ENCODE results near the gene OSBPL5.

OSBPL5 gene

GRCh38 chr11:3140291-3140603 lies 24.9 kb downstream of the OSBPL5 start:
- H3K27ac ChIP-seq (ENCODE audit: extremely low read depth, low read depth, low read length) = no peak overlapping the region
- H3K4me3 ChIP-seq (ENCODE audit: low read depth, low read length) = no peak overlapping the region
- no peaks in the 10 kb centered on the region for H3K36me3 ChIP-seq (ENCODE audit: control insufficient read depth in 2 of 2, insufficient read depth in 1 of 2, low read length in 2 of 2)
- H3K4me1 ChIP-seq (ENCODE audit: control insufficient read depth, insufficient read depth, low read length) = no peaks in the 10 kb centered on the region
- ChIA-PET POLR2A (no interaction called here), CTCF (no interaction called here)
- no peak for TF ChIP-seq ZNF37A (tag by site-specific recombination; IDR thresholded peaks at IDR 0.05)
- no peak for TF ChIP-seq ZNF544 (tag by site-specific recombination; IDR thresholded peaks at IDR 0.05)
- no peak for TF ChIP-seq MYNN (tag by site-specific recombination; IDR thresholded peaks at IDR 0.05; ENCODE audit: borderline replicate concordance)
- TF ChIP-seq YY1 (tag by site-specific recombination; IDR thresholded peaks at IDR 0.05) = no peak
- no peak for TF ChIP-seq CTCF (tag by site-specific recombination; IDR thresholded peaks at IDR 0.05)
- no peak for TF ChIP-seq ZNF146 (tag by site-specific recombination; IDR thresholded peaks at IDR 0.05)
- TF ChIP-seq ZNF335 (tag by site-specific recombination; conservative IDR thresholded peaks at IDR 0.05) = no peak
- no peak for TF ChIP-seq ZBTB8A (tag by site-specific recombination; IDR thresholded peaks at IDR 0.05)
- TF ChIP-seq ZIC2 (tag by site-specific recombination; IDR thresholded peaks at IDR 0.05) = no peak
- TF ChIP-seq ZNF501 (tag by site-specific recombination; IDR thresholded peaks at IDR 0.05) = no peak
- TF ChIP-seq ZNF560 (tag by site-specific recombination; IDR thresholded peaks at IDR 0.05; ENCODE audit: borderline replicate concordance) = no peak
- TF ChIP-seq ZBTB6 (tag by site-specific recombination; IDR thresholded peaks at IDR 0.05) = no peak
- TF ChIP-seq PRDM1 (tag by site-specific recombination; IDR thresholded peaks at IDR 0.05) = no peak
- TF ChIP-seq ZNF169 (tag by site-specific recombination; IDR thresholded peaks at IDR 0.05) = no peak
- TF ChIP-seq ZFP3 (tag by site-specific recombination; IDR thresholded peaks at IDR 0.05; ENCODE audit: low read depth) = no peak
- H3K9me3 ChIP-seq (ENCODE audit: control insufficient read depth, insufficient read depth, low read depth, low read length) = no peaks in the 10 kb centered on the region

GRCh38 chr11:3139481-3140290 lies 25.4 kb downstream of the OSBPL5 start:
- H3K4me3 ChIP-seq (ENCODE audit: low read depth, low read length) = no peak overlapping the region
- no peaks in the 10 kb centered on the region for H3K9me3 ChIP-seq (ENCODE audit: control insufficient read depth, insufficient read depth, low read depth, low read length)
- CTCF ChIA-PET = interaction anchor here (0.7 to 0.8 kb wide), 3 partner anchors 11 to 56 kb away, joined by 3 to 4 read pairs (median 3); no protein-coding TSS in a partner anchor
- no peaks in the 10 kb centered on the region for H3K4me1 ChIP-seq (ENCODE audit: control insufficient read depth, insufficient read depth, low read length)
- H3K36me3 ChIP-seq (ENCODE audit: control insufficient read depth in 2 of 2, insufficient read depth in 1 of 2, low read length in 2 of 2) = no peaks in the 10 kb centered on the region
- peak; percentile 56 for TF ChIP-seq ZIC2 (tag by site-specific recombination; IDR thresholded peaks at IDR 0.05)
- TF ChIP-seq ZNF221 (tag by site-specific recombination; IDR thresholded peaks at IDR 0.05; ENCODE audit: borderline replicate concordance) = no peak
- 0 out of 2 replicates have a peak, but pooled peaks have one; percentile 34 for TF ChIP-seq PRDM10 (tag by site-specific recombination; IDR thresholded peaks at IDR 0.05)
- no peak for TF ChIP-seq ZNF175 (tag by site-specific recombination; IDR thresholded peaks at IDR 0.05)
- TF ChIP-seq ZNF311 (tag by site-specific recombination; IDR thresholded peaks at IDR 0.05; ENCODE audit: borderline replicate concordance) = no peak
- TF ChIP-seq ZNF639 (tag by site-specific recombination; IDR thresholded peaks at IDR 0.05) = no peak
- TF ChIP-seq ZNF677 (tag by site-specific recombination; IDR thresholded peaks at IDR 0.05) = no peak
- TF ChIP-seq ZNF274 (IDR thresholded peaks at IDR 0.05; ENCODE audit: low read length) = no peak
- TF ChIP-seq ZNF274 (tag by site-specific recombination; IDR thresholded peaks at IDR 0.05; ENCODE audit: borderline replicate concordance) = no peak
- no peak overlapping the region for H3K27ac ChIP-seq (ENCODE audit: extremely low read depth, low read depth, low read length)
- POLR2A ChIA-PET = interaction anchor here (0.6 kb wide), 1 partner anchor 23 kb away, joined by 3 read pairs; no protein-coding TSS in a partner anchor

All from HEK293 (cell line).